GM12892 (cell line): Measurements from ENCODE around the gene YRDC.

ENCODE experiments used
- POLR2A ChIP-seq: IDR thresholded peaks from 2 replicates; pipeline ENCODE4 v1.6.1; 2011; ENCODE audit warnings: low read depth, low read length, control low read depth
- POLR2AphosphoS5 ChIP-seq: IDR thresholded peaks from 2 replicates; pipeline ENCODE4 v1.6.1; 2011; ENCODE audit warnings: low read depth, low read length, control low read depth

GRCh38 chr1:37792943-37793686, 14.9 kb downstream of the YRDC start:
- TF ChIP-seq POLR2A (no peak), POLR2AphosphoS5 (no peak)
